Stimulated activated CD8-positive, alpha-beta memory T cell treated with anti-CD3 and anti-CD28 coated beads, Interleukin-7, amount 100 ng/mL, for 1 hour (primary cell): ENCODE measurements around the gene ANLN.
"Not testable (repeated sequence)": the region's sequence is repeated elsewhere in the genome, so short reads cannot be mapped to it uniquely, and the experiment has no call there.

Source experiments
- DNase-seq, 2 donors: peaks; one replicate each; pipeline ENCODE4 v3.0.0-alpha.2; 2020; ENCODE audit warnings: low read depth in 2 of 2

ANLN gene

DNA sequence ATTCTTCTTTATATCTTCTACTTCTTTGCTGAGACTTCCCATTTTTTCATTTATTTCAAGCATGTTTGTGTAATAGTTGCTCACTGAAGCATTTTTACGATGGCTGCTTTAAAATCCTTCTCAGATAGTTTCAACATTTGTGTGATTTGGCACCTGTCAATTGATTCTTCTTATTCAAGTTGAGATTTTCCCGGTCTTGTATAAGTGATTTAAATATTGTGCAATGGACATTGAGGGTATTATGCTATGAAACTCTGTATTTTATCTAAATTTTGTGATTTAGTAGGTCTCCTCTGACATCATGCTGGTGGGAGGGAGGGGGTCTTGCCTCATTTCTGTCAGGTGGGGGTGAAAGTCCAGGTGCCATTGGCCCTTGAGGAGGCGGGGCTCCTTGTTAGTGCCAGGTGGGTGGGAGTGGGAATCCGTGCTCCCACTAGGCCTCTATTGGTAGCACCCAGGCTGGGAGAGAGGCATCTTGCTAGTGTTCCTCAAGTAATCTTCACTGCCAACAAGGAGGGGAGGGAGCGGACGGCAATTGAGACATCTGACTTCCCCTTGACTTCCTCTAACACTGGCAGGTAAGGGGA lies 73.0 kb downstream of the ANLN start:
- DNase-seq = no peak

DNA sequence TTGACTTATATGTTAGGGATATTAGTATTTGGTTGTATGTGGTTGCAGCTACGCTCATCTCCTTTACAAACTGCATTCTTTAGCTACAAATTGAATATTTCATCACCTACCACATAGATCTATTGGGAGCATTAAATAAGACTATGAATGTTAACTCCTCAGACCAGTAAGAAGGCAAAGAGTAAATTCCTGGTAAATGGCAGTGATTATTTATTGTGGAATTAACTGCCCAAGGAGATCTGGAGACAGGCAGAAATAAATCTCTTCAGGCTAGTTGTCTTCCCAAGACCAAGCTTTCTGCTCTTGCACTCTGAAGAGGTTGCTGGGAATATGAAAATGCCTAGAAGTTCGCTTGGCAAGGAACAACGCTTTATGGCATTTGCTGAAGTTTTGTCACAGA lies 74.6 kb downstream of the ANLN start:
- DNase-seq = no peak

DNA sequence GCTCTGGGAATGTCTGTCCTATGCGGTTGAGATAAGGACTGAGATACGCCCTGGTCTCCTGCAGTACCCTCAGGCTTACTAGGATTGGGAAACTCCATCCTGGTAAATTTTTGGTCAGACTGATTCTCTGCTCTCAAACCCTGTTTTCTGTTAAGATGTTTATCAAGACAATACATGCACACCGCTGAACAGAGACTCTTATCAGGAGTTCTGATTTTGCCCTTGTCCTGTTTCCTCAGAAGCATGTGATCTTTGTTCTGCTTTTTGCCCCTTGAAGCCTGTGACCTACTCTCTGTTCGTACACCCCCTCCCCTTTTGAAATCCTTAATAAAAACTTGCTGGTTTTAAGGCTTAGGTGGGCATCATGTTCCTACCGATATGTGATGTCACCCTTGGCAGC lies 76.3 kb downstream of the ANLN start:
- DNase-seq = not testable (repeated sequence)

DNA sequence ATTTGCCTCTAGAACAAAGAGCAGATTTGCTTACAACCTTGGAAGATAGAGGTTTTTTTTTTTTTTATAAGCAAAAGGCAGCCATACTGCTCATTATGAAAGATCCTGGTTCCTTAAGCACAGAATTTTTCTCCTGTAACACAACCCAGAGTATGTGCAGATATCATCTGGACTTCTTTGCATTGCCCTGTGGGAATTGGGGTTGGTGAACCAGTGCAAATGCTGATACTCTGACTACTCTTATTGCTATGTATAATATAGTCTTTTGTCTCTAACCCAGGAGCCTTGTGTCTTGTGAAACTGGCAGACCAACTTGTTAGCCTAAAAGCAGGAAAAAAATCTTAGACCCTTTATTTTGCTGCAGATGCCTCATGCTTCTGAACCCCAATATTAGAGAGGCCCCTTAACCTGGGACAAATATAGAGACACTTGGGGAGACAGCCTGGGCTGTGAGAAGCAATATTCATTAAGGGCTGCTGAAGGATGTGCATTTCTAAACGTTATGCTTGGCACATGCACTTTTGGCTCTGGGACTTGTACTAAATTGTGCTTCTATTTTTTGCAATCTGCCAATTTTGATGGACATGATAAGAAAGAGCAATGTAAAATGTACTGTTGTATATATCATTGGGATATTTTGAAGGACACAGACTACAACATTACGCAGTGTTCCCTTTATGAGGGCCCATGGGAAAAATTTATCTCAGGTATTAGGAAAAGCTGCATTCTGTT lies 78.9 kb downstream of the ANLN start:
- no peak for DNase-seq

DNA sequence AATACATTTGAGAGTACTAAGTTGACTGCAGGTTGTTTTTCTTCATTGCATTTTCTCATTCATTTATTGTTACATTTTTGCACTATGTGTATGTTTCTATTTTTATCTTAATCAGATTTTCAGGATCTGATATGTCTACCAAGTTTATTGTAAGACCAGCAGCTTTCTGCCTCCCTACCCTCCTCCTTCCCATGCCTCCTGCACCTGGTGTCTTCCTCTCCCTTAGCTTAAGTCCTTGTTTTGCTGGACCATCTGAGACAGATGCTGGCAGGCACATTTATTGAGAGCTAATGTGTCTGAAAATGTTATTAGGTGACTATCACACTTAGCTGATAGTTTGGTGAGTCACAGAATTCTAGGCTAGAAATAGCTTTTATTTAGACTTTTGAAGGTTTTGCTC lies 79.6 kb downstream of the ANLN start:
- no peak for DNase-seq

DNA sequence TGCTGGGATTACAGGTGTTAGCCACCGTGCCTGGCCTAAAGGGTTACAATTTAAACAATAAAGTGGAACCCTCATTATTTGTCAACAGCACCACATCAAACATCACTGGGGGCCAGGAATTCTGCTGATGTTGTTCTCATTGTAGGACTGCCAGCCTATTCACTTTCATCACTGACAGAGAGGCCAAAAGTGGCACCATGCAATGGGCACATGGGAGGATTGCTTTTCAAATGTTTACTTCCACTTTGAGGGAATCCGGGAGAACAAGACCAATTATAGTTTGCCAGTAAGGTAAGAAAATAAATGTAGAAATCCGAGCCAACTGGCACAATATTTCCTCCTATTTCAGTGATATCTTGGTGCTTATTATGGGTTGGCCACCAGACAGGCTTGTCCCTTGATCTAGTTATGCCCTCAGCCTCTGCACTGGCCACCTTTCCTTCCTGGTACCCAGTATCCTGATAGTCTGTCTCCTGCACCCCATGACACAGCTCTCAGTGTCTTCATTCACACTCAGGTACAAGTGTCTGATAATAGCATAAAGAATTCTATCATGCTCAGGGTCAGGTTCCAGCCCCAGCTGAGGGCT lies 82.6 kb downstream of the ANLN start:
- no peak for DNase-seq

DNA sequence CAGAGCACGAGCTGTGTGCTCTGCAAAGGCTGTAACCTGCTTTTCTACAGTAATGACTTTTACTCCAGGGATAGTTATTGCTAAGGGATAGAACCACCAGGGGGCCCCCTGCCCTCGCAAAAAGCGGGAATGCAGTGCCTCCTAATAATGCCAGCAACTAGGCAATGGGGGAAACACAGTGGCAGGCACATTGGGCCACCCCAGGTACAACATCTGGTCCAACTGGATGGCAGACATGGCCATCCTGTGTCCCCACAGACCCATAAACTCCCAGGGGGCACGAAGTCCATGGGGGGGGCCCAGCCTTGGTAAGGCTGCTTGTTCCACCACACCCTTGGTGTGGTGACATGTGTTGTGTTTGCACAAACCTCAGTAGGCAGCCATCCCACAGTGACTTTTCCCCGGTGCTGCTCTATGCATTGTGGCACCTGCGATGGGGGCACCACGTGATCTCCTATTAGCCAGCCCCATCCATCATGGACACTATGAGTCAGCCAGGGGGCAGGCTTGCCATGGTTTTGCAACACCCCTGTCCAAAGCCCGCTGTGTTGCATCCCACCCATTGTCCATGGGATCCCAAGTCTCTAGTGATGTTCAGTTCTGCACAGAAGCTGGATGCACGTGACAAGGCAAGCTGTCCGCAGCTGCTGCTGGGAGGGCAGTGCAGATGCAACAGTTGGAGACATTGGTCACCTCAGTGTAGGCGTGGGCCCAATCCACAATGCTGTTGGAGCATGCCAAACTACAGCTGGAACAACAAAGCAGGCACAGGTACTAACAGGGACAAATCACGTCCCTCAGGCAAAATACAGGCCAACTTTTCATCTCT lies 84.0 kb downstream of the ANLN start:
- no peak for DNase-seq

DNA sequence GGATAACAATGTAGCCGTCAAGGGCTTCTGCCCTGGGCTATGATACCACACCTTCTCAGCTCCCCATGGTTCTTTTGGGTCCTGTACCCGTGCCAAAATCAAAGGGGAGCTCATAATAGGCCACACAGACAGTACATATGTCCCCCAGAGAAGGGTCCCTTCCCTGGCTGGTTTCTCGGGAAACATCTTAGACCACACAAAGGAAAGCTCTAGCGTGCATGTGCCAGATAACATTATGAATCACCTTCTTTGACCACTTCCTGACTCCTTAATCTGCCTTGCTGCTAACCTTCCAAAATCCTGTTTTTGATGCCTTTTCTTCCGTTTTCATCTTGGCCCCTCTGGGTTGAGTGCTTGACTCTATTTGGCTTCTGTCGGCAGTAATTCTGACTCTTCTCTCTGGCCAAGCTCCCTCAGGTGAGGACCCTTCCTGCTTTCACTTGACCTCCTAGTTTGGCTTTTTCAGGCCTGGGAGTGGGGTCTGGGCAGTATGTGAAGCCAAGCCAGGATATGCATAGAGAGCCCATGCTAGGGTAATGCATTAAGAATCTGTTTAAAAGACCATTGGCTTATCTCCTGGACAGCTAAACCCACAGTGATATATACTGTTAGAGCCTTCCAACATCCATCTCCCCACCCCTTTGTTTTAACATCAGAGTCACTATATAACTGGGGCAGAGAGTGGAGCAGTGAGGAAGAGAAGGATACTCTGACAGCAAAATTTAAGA lies 84.8 kb downstream of the ANLN start:
- DNase-seq = no peak

DNA sequence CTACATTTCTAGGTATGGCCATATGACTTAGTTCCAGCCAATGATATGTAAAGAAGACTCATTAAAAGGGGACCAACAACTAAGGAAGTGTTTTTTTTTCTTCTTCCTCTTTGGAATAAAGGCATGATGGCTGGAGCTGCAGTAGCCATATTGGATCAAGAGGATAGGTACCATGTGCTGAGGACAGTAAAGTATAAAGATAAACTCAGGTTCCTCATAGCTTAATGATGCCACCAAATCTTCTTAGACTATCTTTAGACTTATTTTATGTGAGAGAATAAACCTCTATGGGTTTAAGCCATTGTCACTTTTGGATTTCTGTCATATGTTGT lies 85.3 kb downstream of the ANLN start:
- no peak for DNase-seq

DNA sequence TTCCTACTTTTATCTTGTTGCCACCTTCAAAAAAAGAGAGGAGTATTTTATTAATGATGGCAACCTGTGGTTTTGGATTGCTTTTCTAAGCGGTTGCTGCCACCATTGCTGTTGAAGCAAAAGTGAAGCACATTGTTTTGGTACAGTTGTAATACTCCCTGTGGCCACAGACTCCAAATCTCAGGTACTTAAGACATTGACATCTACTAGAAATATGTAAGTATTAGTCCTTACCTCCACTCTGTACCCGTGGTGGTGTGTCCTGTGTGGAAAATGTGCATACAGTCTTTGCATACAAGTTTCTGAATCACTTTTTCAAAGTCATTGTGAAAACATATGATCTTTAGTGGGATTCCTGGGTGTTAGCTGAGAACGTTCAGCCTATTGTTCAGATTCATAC lies 85.7 kb downstream of the ANLN start:
- no peak for DNase-seq

DNA sequence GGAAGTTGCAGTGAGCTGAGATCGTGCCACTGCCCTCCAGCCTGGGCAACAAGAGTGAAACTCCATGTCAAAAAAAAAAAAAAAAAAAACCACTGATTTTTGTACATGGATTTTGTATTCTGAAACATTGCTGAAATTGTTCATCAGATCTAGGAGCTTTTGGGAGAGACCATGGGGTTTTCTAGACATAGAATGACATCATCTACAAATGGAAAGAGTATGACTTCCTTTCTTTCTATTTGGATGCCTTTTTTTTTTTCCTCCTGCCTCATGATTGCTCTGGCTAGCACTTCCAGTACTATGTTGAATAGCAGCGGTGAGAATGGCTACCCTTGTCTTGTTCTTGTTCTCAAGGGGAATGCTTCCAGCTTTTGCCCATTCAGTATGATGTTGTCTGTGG lies 89.1 kb downstream of the ANLN start:
- no peak for DNase-seq

DNA sequence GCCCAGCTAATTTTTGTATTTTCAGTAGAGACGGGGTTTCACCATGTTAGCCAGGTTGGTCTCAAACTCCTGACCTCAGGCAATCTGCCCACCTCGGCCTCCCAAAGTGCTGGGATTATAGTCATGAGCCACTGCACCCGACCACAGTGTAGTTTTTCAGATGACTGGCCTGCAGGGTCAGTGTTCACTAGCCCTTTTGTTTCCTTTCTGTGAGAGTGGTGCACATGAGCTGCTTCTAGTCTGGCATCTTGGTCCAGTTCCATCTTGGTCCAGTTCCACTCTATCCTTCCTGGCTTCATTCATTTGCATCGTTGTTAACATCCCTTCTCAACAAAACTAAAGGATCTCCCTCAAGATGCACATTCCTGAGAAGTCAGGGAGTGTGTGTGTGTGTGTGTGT lies 94.2 kb downstream of the ANLN start:
- DNase-seq = not testable (repeated sequence)

DNA sequence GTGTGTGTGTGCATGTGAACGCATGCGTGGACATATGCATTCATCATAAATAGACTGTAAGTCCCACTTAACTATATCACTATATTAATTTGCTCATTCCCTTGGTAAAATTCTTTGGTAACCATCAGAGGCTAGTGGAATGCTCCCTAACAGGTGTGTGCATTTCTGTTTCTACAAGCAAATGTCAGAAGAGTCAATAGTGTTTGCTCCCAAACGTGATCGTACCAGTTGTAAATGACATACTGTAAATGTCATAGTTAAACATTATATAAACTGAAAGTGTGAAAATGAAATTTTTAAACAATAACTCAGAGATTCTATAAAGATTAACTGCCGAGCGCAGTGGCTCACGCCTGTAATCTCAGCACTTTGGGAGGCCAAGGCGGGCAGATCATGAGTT lies 94.6 kb downstream of the ANLN start:
- no peak for DNase-seq

DNA sequence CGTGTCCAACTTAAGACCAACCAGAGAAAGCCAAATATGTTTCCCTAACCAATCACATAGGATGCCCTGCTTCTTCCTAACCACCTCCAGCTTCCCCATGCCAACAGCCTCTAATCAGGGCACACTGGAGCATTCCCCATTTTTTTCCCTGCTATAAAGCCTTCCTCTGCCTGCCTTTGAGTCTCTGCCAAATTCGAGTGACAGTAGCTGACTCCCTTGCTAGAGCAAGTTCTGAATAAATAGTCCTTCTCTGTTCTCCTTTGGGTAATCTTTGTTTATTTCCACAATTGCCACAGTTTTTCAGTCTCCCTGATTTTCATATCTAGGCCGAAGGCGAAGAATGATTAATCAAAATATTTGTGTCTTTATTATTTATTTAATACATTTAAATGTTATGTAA lies 96.7 kb downstream of the ANLN start:
- no peak for DNase-seq

DNA sequence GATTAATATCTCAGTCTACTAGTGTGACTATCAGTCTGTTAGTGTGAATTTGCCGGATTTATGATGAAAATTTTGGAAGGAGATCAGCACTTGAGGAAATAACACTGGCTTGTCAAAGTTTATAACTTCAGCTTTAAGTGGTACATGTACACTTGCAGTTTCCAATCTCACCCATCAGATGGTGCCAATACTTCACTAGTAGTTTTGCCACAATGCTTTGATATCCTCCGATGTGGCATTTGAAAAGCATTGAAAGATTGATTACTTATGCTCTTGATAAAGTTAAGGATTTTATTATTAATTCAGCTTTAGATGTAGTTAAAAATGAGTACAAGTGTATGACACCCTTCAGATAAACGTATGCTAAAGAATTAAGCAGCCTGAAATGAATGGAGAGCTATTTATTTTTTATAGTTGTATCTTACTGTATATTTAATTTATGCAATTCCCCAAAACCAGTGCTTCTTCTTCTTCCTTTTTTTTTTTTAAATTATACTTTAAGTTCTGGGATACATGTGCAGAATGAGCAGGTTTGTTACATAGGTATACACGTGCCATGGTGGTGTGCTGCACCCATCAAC lies 98.2 kb downstream of the ANLN start:
- no peak for DNase-seq

DNA sequence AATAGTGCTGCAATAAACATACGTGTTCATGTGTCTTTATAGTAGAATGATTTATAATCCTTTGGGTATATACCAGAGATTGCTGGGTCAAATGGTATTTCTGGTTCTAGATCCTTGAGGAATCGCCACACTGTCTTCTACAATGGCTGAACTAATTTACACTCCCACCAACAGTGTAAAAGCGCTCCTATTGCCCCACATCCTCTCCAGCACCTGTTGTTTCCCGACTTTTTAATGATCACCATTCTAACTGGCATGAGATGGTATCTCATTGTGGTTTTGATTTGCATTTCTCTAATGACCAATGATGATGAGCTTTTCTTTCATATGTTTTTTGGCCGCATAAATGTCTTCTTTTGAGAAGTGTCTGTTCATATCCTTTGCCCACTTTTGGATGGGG lies 99.0 kb downstream of the ANLN start:
- DNase-seq = not testable (repeated sequence)

DNA sequence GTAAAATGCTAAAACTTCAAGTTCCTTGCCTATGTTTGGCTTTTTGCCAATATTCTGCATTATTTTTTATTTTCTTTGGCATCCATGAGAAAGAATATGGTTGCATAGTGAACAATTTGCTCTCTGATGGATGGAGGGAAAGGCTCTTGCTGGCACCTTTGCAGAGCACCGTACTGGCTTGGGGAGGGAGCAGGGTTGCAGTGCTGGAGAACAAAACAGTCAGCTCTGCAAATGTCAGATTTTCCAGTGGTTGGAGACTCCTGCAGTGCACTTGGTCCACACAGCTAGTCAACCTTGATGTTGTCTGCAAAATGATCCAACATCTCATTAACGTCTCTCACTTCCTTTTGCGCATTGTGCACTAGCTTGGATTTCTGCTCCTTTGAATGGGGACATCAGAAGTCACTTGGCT lies 100.8 kb downstream of the ANLN start:
- no peak for DNase-seq

DNA sequence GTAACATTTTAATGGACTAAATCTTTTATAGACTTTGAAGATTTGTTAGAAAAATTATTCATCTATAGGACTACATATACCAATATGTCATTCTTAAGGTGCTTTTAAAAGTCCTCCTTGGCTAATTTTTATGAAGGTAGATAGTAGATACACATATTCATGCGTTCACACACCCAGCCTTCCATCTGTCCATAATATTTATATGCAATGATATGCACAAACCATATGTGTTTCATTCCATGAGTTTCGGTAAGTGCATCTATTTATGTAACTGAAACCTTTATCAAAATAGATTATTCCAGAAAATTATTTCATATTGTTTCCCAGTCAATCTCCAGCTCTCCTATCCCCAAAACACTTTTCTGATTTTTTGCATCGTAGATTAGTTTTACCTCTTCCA lies 101.7 kb downstream of the ANLN start:
- no peak for DNase-seq

DNA sequence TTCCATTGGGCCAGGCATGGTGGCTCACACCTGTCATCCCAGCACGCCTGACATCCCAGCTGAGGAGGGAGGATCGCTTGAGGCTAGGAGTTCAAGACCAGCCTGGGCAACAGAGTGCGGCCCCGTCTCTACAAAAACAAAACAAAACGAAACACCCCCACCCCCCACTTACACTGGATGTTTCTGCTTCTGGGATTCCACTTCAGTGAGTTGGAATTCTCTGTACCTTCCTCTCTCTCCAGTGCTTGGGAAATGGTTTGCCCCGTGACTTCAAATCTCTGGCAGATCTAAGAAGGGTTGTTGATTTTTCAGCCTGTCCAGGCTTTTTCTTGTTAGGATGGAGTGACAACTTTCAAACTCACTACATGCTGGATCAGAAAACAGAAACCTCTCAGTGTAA lies 106.9 kb downstream of the ANLN start:
- DNase-seq = no peak

DNA sequence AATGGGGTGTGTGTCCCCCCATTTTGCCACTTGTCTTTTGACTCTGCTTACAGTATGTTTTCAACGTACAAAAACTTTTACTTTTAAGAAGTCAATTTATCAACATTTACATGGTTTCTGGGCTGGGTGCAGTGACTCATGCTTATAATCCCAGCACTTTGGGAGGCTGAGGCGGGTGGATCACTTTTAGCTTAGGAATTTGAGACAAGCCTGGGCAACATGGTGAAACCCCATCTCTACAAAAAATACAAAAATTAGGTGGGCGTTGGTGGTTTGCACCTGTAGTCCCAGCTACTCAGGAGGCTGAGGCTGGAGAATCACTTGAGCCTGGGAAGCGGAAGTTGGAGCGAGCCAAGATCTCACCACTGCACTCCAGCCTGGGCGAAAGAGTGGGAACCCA lies 107.5 kb downstream of the ANLN start:
- not testable (repeated sequence) for DNase-seq

DNA sequence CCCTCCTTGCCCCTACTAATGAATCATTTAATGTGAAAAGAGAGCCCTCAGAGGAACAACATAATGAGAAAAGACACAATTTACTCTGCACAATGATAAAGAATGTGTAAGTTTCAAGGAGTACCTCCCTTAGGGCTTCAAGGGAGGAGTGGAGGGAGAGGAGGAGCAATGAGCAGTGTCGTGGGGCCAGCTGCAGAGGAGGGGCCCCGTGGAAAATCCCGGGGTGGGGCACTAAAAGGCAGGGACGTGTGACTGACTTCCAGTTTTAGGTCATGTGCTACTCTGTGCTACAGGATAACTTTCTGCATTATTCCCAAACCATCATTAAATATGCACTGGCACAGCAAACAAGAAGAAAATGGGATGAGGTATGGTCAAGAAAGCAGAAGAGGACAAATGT lies 108.1 kb downstream of the ANLN start:
- DNase-seq = no peak
